GM23338 (cell line): ENCODE results near the gene KLK7. TPM values are rescaled to one million over a fixed set of nuclear protein-coding genes. Genes with fewer than 3 reads are reported as not detected.
A peak's percentile ranks its signal among the peaks of the same experiment; 100 is the strongest.

Source experiments
- ATAC-seq: fragments of 200-7000 bp; cut with Tn5 transposase; 3 replicates; pipeline ENCODE4 v1.9.1; 2020
- DNase-seq: peaks from one replicate; pipeline ENCODE4 v3.0.0-alpha.2; 2015; ENCODE audit warnings: low spot score
- H2AFZ ChIP-seq: fragments of 200-600 bp; sonication (generic); 2 replicates; pipeline ENCODE4 v1.8.0; 2016; ENCODE audit warnings: antibody characterized with exemption, mild to moderate bottlenecking, moderate library complexity
- H3F3A ChIP-seq: fragments of 200-600 bp; sonication (generic); replicated peaks from 2 replicates; pipeline ENCODE4 v1.8.0; 2017; ENCODE audit warnings: antibody characterized with exemption, mixed run types, low read depth
- H3K27ac ChIP-seq: fragments of 200-600 bp; sonication (generic); 2 replicates; pipeline ENCODE4 v1.6.1; 2016; ENCODE audit warnings: low read depth
- H3K27me3 ChIP-seq: fragments of 200-600 bp; sonication (generic); 2 replicates; pipeline ENCODE4 v1.8.0; 2016; ENCODE audit warnings: mild to moderate bottlenecking, mixed run types, moderate library complexity; ENCODE audit not compliant: insufficient read depth
- H3K36me3 ChIP-seq: fragments of 200-600 bp; sonication (generic); 2 replicates; pipeline ENCODE4 v1.8.0; 2016; ENCODE audit warnings: mild to moderate bottlenecking; ENCODE audit not compliant: insufficient read depth
- H3K4me1 ChIP-seq: fragments of 200-600 bp; sonication (generic); 2 replicates; pipeline ENCODE4 v1.8.0; 2016; ENCODE audit warnings: mild to moderate bottlenecking, moderate library complexity; ENCODE audit not compliant: insufficient read depth
- H3K4me2 ChIP-seq: fragments of 200-600 bp; sonication (generic); 2 replicates; pipeline ENCODE4 v1.7.1; 2017; ENCODE audit warnings: mixed run types
- H3K4me3 ChIP-seq: fragments of 200-600 bp; sonication (generic); 2 replicates; pipeline ENCODE4 v1.6.1; 2016; ENCODE audit warnings: mixed run types
- H3K79me2 ChIP-seq: fragments of 200-600 bp; sonication (generic); replicated peaks from 2 replicates; pipeline ENCODE4 v1.8.0; 2017; ENCODE audit warnings: mild to moderate bottlenecking; ENCODE audit not compliant: insufficient read depth
- H3K9me2 ChIP-seq: fragments of 200-600 bp; sonication (generic); 2 replicates; pipeline ENCODE4 v1.8.0; 2017; ENCODE audit not compliant: insufficient read depth
- H4K20me1 ChIP-seq: fragments of 200-600 bp; sonication (generic); replicated peaks from 2 replicates; pipeline ENCODE4 v1.8.0; 2017; ENCODE audit warnings: mild to moderate bottlenecking; ENCODE audit not compliant: insufficient read depth
- H3K27ac Mint-ChIP-seq: 2 replicates; pipeline ENCODE4 v1.8.0; 2020; ENCODE audit warnings: inconsistent platforms, mild to moderate bottlenecking, moderate library complexity, mixed read lengths
- H3K27me3 Mint-ChIP-seq: 3 replicates; pipeline ENCODE4 v1.8.0; 2022; ENCODE audit warnings: low read depth, mild to moderate bottlenecking, moderate library complexity, mixed read lengths, inconsistent platforms; ENCODE audit not compliant: insufficient read depth, poor library complexity
- H3K36me3 Mint-ChIP-seq: 3 replicates; pipeline ENCODE4 v1.8.0; 2021; ENCODE audit warnings: low read depth, mild to moderate bottlenecking, inconsistent platforms, moderate library complexity, mixed read lengths
- H3K4me1 Mint-ChIP-seq: 3 replicates; pipeline ENCODE4 v1.8.0; 2020; ENCODE audit warnings: mild to moderate bottlenecking, inconsistent platforms, mixed read lengths
- H3K4me3 Mint-ChIP-seq: 3 replicates; pipeline ENCODE4 v1.8.0; 2021; ENCODE audit warnings: moderate library complexity, mild to moderate bottlenecking, inconsistent platforms, mixed read lengths
- H3K9me3 Mint-ChIP-seq: 3 replicates; pipeline ENCODE4 v1.8.0; 2020; ENCODE audit warnings: moderate library complexity, mild to moderate bottlenecking, inconsistent platforms, mixed read lengths
- EZH2 ChIP-seq: fragments of 200-600 bp; sonication (generic); IDR thresholded peaks from one replicate; pipeline ENCODE4 v1.8.0; 2017; ENCODE audit warnings: antibody characterized with exemption, mild to moderate bottlenecking, low read depth; ENCODE audit not compliant: unreplicated experiment
- EZH2phosphoT487 ChIP-seq: fragments of 200-600 bp; sonication (generic); IDR thresholded peaks from one replicate; pipeline ENCODE4 v1.8.1; 2018; ENCODE audit warnings: antibody characterized with exemption; ENCODE audit not compliant: unreplicated experiment
- JUNB ChIP-seq: IDR thresholded peaks from one replicate; pipeline ENCODE4 v1.6.1; 2016; ENCODE audit warnings: antibody characterized with exemption; ENCODE audit not compliant: unreplicated experiment
- NANOG ChIP-seq: IDR thresholded peaks from 2 replicates; pipeline ENCODE4 v1.6.1; 2016; ENCODE audit warnings: antibody characterized with exemption, borderline replicate concordance
- POLR2AphosphoS5 ChIP-seq: IDR thresholded peaks from 2 replicates; pipeline ENCODE4 v1.6.1; 2016; ENCODE audit warnings: antibody characterized with exemption, low read depth
- STAT1 ChIP-seq: IDR thresholded peaks from one replicate; pipeline ENCODE4 v1.6.1; 2016; ENCODE audit warnings: antibody characterized with exemption; ENCODE audit not compliant: unreplicated experiment
- polyA plus RNA-seq: library from polyadenylated mRNA; unstranded; fragments of >200 nt; fragmentation: Nextera tagmentation; extraction: Ambion mirVana; gene quantifications from 2 replicates; pipeline ENCODE4 v1.2.1, GENCODE V29; 2016
- total RNA-seq: library from RNA; depleted of rRNA; stranded (reverse); fragments of >200 nt; shearing (Covaris generic); gene quantifications from 2 replicates; pipeline ENCODE4 v1.2.3, GENCODE V29; 2014
- TF ChIP-seq, protein P1 (sequence below): IDR thresholded peaks from 2 replicates; pipeline ENCODE4 v1.6.1; 2016; ENCODE audit warnings: antibody characterized with exemption
- TF ChIP-seq, protein P2 (sequence below), 2 experiments: fragments of 200-600 bp in 1 of 2; sonication (generic) in 1 of 2; conservative IDR thresholded peaks; 2 replicates each; pipeline versions ENCODE4 v1.5.1 to v1.6.1; 2016 to 2017; ENCODE audit warnings: antibody characterized with exemption in 2 of 2, low read depth in 2 of 2, mild to moderate bottlenecking in 2 of 2, moderate library complexity in 1 of 2
- TF ChIP-seq, protein P3 (sequence below): fragments of 250-450 bp; sonication (Bioruptor Pico); IDR thresholded peaks from 2 replicates; pipeline ENCODE4 v1.5.0; 2020; ENCODE audit warnings: mild to moderate bottlenecking, moderate library complexity

KLK7 gene
- total and polyA plus RNA-seq, 2 experiments from 2014 or later: 1.1 to 1.4 TPM

DNA sequence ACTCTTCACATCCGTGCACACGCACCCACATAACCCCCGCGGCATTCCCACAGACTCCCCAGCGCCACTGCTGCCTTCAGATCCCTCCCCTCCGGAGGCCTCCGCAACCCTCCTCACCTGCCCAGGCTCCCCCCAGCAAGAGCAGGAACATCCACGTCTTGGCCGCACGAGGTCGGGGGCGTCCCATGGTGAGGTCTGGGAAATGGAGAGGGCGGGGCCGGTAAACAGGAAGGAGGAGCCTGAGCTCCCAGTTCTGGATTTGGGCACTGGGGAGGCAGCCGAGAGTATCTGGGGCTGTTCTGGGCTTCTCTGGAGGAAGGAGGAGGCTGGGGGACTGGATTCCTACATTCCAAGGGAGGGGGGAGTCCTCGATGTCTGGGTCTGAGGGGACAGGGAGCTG is 17.3 kb upstream of the KLK7 start:
- no peak overlapping the region; the same call in 1 of the 2 replicates for H3K27ac Mint-ChIP-seq
- peak; percentile 84 for DNase-seq

DNA sequence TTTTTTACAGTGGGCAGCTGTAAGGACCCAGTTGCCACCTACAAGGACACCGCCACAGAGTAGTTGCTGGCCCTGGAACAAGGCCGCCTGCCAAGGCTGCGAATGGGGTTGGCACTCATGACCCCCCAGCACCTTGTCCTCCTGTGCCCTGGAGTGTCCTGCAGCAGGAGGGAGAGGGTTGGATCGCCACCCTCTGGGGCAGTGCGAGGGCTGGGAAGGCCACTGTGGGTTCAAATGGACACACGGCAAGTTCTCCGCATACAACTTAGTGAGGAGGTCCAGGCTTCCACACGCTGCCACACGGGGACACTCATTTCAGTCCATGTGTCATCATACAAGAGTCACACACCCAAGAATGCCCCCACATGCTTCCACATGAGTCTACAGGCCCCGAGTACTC is 16.7 kb upstream of the KLK7 start:
- peak overlapping the region; percentile 72; the same call in 1 of the 2 replicates for H3K4me2 ChIP-seq
- peaks cover 19% of the 10 kb centered on the region for H3K4me1 Mint-ChIP-seq
- H3K27ac Mint-ChIP-seq: no peak overlapping the region
- no peaks in the 10 kb centered on the region for H3K36me3 Mint-ChIP-seq
- no peaks in the 10 kb centered on the region for H3K36me3 ChIP-seq
- peak overlapping the region; percentile 93; the same call in 1 of the 2 replicates for H2AFZ ChIP-seq
- TF ChIP-seq, protein P1, sequence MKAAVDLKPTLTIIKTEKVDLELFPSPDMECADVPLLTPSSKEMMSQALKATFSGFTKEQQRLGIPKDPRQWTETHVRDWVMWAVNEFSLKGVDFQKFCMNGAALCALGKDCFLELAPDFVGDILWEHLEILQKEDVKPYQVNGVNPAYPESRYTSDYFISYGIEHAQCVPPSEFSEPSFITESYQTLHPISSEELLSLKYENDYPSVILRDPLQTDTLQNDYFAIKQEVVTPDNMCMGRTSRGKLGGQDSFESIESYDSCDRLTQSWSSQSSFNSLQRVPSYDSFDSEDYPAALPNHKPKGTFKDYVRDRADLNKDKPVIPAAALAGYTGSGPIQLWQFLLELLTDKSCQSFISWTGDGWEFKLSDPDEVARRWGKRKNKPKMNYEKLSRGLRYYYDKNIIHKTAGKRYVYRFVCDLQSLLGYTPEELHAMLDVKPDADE: no peak
- TF ChIP-seq, protein P2, sequence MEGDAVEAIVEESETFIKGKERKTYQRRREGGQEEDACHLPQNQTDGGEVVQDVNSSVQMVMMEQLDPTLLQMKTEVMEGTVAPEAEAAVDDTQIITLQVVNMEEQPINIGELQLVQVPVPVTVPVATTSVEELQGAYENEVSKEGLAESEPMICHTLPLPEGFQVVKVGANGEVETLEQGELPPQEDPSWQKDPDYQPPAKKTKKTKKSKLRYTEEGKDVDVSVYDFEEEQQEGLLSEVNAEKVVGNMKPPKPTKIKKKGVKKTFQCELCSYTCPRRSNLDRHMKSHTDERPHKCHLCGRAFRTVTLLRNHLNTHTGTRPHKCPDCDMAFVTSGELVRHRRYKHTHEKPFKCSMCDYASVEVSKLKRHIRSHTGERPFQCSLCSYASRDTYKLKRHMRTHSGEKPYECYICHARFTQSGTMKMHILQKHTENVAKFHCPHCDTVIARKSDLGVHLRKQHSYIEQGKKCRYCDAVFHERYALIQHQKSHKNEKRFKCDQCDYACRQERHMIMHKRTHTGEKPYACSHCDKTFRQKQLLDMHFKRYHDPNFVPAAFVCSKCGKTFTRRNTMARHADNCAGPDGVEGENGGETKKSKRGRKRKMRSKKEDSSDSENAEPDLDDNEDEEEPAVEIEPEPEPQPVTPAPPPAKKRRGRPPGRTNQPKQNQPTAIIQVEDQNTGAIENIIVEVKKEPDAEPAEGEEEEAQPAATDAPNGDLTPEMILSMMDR (conservative IDR thresholded peaks at IDR 0.05; ENCODE audit: low read depth in 2 of 2): no peak
- TF ChIP-seq STAT1: no peak
- no peak for TF ChIP-seq JUNB
- no peak for TF ChIP-seq NANOG
- TF ChIP-seq, protein P3, sequence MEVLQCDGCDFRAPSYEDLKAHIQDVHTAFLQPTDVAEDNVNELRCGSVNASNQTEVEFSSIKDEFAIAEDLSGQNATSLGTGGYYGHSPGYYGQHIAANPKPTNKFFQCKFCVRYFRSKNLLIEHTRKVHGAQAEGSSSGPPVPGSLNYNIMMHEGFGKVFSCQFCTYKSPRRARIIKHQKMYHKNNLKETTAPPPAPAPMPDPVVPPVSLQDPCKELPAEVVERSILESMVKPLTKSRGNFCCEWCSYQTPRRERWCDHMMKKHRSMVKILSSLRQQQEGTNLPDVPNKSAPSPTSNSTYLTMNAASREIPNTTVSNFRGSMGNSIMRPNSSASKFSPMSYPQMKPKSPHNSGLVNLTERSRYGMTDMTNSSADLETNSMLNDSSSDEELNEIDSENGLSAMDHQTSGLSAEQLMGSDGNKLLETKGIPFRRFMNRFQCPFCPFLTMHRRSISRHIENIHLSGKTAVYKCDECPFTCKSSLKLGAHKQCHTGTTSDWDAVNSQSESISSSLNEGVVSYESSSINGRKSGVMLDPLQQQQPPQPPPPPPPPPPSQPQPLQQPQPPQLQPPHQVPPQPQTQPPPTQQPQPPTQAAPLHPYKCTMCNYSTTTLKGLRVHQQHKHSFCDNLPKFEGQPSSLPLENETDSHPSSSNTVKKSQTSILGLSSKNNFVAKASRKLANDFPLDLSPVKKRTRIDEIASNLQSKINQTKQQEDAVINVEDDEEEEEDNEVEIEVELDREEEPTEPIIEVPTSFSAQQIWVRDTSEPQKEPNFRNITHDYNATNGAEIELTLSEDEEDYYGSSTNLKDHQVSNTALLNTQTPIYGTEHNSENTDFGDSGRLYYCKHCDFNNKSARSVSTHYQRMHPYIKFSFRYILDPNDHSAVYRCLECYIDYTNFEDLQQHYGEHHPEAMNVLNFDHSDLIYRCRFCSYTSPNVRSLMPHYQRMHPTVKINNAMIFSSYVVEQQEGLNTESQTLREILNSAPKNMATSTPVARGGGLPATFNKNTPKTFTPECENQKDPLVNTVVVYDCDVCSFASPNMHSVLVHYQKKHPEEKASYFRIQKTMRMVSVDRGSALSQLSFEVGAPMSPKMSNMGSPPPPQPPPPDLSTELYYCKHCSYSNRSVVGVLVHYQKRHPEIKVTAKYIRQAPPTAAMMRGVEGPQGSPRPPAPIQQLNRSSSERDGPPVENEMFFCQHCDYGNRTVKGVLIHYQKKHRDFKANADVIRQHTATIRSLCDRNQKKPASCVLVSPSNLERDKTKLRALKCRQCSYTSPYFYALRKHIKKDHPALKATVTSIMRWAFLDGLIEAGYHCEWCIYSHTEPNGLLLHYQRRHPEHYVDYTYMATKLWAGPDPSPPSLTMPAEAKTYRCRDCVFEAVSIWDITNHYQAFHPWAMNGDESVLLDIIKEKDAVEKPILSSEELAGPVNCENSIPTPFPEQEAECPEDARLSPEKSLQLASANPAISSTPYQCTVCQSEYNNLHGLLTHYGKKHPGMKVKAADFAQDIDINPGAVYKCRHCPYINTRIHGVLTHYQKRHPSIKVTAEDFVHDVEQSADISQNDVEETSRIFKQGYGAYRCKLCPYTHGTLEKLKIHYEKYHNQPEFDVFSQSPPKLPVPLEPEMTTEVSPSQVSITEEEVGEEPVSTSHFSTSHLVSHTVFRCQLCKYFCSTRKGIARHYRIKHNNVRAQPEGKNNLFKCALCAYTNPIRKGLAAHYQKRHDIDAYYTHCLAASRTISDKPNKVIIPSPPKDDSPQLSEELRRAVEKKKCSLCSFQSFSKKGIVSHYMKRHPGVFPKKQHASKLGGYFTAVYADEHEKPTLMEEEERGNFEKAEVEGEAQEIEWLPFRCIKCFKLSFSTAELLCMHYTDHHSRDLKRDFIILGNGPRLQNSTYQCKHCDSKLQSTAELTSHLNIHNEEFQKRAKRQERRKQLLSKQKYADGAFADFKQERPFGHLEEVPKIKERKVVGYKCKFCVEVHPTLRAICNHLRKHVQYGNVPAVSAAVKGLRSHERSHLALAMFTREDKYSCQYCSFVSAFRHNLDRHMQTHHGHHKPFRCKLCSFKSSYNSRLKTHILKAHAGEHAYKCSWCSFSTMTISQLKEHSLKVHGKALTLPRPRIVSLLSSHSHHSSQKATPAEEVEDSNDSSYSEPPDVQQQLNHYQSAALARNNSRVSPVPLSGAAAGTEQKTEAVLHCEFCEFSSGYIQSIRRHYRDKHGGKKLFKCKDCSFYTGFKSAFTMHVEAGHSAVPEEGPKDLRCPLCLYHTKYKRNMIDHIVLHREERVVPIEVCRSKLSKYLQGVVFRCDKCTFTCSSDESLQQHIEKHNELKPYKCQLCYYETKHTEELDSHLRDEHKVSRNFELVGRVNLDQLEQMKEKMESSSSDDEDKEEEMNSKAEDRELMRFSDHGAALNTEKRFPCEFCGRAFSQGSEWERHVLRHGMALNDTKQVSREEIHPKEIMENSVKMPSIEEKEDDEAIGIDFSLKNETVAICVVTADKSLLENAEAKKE (CRISPR knock-in tag): no peak
- no peak for TF ChIP-seq EZH2
- H3F3A ChIP-seq: no peaks in the 10 kb centered on the region
- H3K9me3 Mint-ChIP-seq: no peaks in the 10 kb centered on the region; the same call in 1 of the 3 replicates
- H3K4me3 ChIP-seq: peak overlapping the region; percentile 41
- no peak for ATAC-seq
- H3K9me2 ChIP-seq: no peaks in the 10 kb centered on the region
- H3K4me3 Mint-ChIP-seq: 0 out of 3 replicates have a peak overlapping the region, but pooled peaks have one; percentile 17
- DNase-seq: no peak
- H3K27me3 ChIP-seq: no peaks in the 10 kb centered on the region
- H4K20me1 ChIP-seq: no peaks in the 10 kb centered on the region
- H3K27ac ChIP-seq: no peak overlapping the region
- peaks cover 17% of the 10 kb centered on the region for H3K4me1 ChIP-seq
- no peaks in the 10 kb centered on the region for H3K79me2 ChIP-seq
- peaks cover 28% of the 10 kb centered on the region for H3K27me3 Mint-ChIP-seq

More for the DNA sequence above, 17.3 kb upstream of the KLK7 start:
- H3K27ac ChIP-seq: no peak overlapping the region
- H4K20me1 ChIP-seq: no peaks in the 10 kb centered on the region
- H3K79me2 ChIP-seq: no peaks in the 10 kb centered on the region
- H3K4me2 ChIP-seq: peak overlapping the region; percentile 72
- peak; percentile 61 for ATAC-seq
- H3K4me3 ChIP-seq: peak overlapping the region; percentile 41
- H3K27me3 ChIP-seq: no peaks in the 10 kb centered on the region
- Mint-ChIP-seq H3K36me3 (no peaks in the 10 kb centered on the region), H3K27me3 (peaks cover 28% of the 10 kb centered on the region), H3K4me3 (peak overlapping the region; percentile 17; the same call in 1 of the 3 replicates), H3K9me3 (no peaks in the 10 kb centered on the region; the same call in 1 of the 3 replicates), H3K4me1 (peaks cover 19% of the 10 kb centered on the region)
- no peaks in the 10 kb centered on the region for H3F3A ChIP-seq
- no peaks in the 10 kb centered on the region for H3K36me3 ChIP-seq
- H3K4me1 ChIP-seq: peaks cover 17% of the 10 kb centered on the region
- peak overlapping the region; percentile 93 for H2AFZ ChIP-seq
- no peaks in the 10 kb centered on the region for H3K9me2 ChIP-seq
- peak; percentile 57 for TF ChIP-seq POLR2AphosphoS5
- no peak for TF ChIP-seq EZH2phosphoT487
- TF ChIP-seq, protein P2 (conservative IDR thresholded peaks at IDR 0.05; ENCODE audit: low read depth in 2 of 2): peak in 1 of 2 experiments; percentile 40; a peak in 2 of 4 replicates
